ENCODE data around the gene PPID. TPM values are rescaled to one million over a fixed set of nuclear protein-coding genes. Genes with fewer than 3 reads are reported as not detected.

The PPID gene
- total and polyA plus RNA-seq, 2 of the 13 experiments (the other 11 are each of a cell fraction or from before 2014, with no cell fraction given): 15.4 to 63.4 TPM

DNA sequence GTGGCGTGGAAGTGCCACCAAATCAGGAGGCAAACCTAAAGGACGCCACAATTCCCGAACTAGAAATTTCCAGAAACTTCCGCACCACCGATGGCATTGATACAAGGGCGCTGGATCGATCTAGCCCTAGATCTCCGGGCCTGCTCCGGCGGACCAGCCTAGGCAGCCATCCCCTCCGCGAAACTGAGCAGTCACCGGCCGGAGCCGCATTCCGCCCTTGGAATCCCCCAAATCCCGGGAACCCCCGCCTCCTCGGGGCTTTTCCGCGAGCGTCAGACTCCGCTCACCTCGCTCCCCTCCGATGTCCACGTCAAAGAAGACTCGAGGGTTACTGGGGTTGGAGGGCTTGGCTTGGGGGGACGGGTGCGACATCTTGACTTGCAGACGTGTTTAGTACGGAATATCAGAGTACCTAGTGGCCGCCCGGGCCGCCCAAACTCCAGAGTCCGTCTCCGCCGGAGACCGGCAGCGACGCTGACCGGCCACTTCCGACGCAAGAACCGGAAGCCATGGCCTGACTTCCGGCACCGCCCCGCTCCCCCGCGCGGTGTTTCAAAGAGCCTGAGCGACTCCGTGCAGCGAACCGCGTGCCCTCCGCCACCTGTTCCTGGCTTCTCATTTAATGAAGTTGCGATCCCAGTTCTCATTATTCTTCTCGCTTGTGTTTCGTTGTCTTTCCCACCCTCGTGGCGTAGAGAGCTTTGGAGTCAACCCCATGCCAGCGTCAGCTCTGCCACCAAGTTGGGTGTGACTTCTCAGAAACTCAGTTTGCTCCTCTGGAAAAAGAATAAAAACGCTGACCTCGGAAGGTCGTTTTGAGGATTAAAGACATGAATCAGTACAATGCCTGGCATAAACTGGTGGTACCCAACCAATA is at the start of gene PPID (continued):
- peak; percentile 70; the same call in 1 of the 2 replicates for TF ChIP-seq ZNF784 (CRISPR knock-in tag; IDR thresholded peaks at IDR 0.05; ENCODE audit: borderline replicate concordance)
- TF ChIP-seq ZNF891 (CRISPR knock-in tag; IDR thresholded peaks at IDR 0.05): no peak
- no peak for TF ChIP-seq JARID2 (CRISPR knock-in tag; IDR thresholded peaks at IDR 0.05; ENCODE audit: insufficient replicate concordance)
- no peak for TF ChIP-seq ZNF879 (CRISPR knock-in tag; IDR thresholded peaks at IDR 0.05)
- TF ChIP-seq ZNF574 (CRISPR knock-in tag; IDR thresholded peaks at IDR 0.05): peak; percentile 93
- TF ChIP-seq, protein P1, sequence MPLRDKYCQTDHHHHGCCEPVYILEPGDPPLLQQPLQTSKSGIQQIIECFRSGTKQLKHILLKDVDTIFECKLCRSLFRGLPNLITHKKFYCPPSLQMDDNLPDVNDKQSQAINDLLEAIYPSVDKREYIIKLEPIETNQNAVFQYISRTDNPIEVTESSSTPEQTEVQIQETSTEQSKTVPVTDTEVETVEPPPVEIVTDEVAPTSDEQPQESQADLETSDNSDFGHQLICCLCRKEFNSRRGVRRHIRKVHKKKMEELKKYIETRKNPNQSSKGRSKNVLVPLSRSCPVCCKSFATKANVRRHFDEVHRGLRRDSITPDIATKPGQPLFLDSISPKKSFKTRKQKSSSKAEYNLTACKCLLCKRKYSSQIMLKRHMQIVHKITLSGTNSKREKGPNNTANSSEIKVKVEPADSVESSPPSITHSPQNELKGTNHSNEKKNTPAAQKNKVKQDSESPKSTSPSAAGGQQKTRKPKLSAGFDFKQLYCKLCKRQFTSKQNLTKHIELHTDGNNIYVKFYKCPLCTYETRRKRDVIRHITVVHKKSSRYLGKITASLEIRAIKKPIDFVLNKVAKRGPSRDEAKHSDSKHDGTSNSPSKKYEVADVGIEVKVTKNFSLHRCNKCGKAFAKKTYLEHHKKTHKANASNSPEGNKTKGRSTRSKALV (CRISPR knock-in tag; IDR thresholded peaks at IDR 0.05): peak; percentile 67; the same call in 1 of the 2 replicates
- TF ChIP-seq SCMH1 (CRISPR knock-in tag; IDR thresholded peaks at IDR 0.05; ENCODE audit: borderline replicate concordance): no peak
- TF ChIP-seq TEF (CRISPR knock-in tag; IDR thresholded peaks at IDR 0.05): no peak
- peak; percentile 84; the same call in 1 of the 2 replicates for TF ChIP-seq HES4 (CRISPR knock-in tag; IDR thresholded peaks at IDR 0.05; ENCODE audit: borderline replicate concordance)
- TF ChIP-seq, protein P2, sequence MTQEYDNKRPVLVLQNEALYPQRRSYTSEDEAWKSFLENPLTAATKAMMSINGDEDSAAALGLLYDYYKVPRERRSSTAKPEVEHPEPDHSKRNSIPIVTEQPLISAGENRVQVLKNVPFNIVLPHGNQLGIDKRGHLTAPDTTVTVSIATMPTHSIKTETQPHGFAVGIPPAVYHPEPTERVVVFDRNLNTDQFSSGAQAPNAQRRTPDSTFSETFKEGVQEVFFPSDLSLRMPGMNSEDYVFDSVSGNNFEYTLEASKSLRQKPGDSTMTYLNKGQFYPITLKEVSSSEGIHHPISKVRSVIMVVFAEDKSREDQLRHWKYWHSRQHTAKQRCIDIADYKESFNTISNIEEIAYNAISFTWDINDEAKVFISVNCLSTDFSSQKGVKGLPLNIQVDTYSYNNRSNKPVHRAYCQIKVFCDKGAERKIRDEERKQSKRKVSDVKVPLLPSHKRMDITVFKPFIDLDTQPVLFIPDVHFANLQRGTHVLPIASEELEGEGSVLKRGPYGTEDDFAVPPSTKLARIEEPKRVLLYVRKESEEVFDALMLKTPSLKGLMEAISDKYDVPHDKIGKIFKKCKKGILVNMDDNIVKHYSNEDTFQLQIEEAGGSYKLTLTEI (CRISPR knock-in tag; conservative IDR thresholded peaks at IDR 0.05): no peak
- TF ChIP-seq RELA (CRISPR knock-in tag; IDR thresholded peaks at IDR 0.05): no peak; the same call in 1 of the 2 replicates
- TF ChIP-seq MYC (CRISPR knock-in tag; IDR thresholded peaks at IDR 0.05; ENCODE audit: borderline replicate concordance): peak; percentile 98
- peak; percentile 80 for TF ChIP-seq POLR2AphosphoS5 (IDR thresholded peaks at IDR 0.05; ENCODE audit: low read depth, low read length)
- no peak for TF ChIP-seq SNAPC5 (CRISPR knock-in tag; IDR thresholded peaks at IDR 0.05; ENCODE audit: borderline replicate concordance)
- TF ChIP-seq ZNF660 (CRISPR knock-in tag; IDR thresholded peaks at IDR 0.05; ENCODE audit: borderline replicate concordance, low read depth): no peak
- no peak for TF ChIP-seq NFE2L1 (CRISPR knock-in tag; IDR thresholded peaks at IDR 0.05; ENCODE audit: borderline replicate concordance)
- TF ChIP-seq MTA1 (CRISPR knock-in tag; IDR thresholded peaks at IDR 0.05; ENCODE audit: borderline replicate concordance): 0 out of 2 replicates have a peak, but pooled peaks have one; percentile 29
- 0 out of 2 replicates have a peak, but pooled peaks have one; percentile 27 for TF ChIP-seq RFXANK (CRISPR knock-in tag; IDR thresholded peaks at IDR 0.05)
- TF ChIP-seq NCOA2 (CRISPR knock-in tag; IDR thresholded peaks at IDR 0.05): peak; percentile 44; the same call in 1 of the 2 replicates
- peak; percentile 49; the same call in 1 of the 2 replicates for TF ChIP-seq RAD21 (CRISPR knock-in tag; IDR thresholded peaks at IDR 0.05)

Data from HepG2 (cell line).